ENCODE results near the gene KRTAP10-1. TPM values are rescaled to one million over a fixed set of nuclear protein-coding genes. Genes with fewer than 3 reads are reported as not detected.

The KRTAP10-1 gene
- total and polyA plus RNA-seq, 2 experiments from 2014 or later, result not detected

DNA sequence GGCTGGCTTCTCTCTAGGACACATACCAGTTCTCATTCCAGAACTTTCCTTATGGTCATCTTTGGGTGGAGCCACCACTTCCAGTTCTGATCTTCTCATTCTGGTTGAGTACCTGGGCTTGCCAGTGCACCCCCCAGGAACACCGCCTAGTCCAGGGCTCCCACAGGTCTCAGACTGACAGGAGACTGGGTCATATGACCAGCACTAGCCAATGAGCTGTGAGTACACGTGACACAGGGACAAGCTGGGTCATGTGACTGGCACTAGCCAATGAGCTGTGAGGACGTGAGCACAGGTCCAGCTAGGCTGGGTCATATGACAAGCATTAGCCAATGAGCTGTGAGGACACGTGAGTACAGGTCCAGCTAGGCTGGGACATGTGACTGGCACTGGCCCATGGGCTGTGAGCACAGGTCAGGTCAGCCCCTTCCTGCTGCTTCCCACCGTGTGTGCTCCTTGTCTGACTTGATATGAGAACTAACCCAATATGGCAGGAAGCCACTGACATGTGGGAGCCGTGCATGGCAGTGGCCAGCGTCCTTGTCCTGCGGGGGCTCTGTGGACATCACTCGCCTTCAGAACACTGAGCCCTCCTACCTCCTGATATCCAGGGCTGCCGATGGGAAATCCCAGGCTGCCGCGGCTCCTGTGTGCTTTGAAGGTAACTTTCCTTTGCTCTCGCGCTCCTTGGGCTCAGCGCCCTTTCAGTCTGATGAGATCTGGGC lies 22.7 kb downstream of the KRTAP10-1 start:
- no peaks in the 10 kb centered on the region for H3F3A ChIP-seq (ENCODE audit: insufficient read depth)
- DNase-seq, result peak; percentile 28
- H3K9ac ChIP-seq, result no peak overlapping the region
- no peaks in the 10 kb centered on the region for H3K36me3 ChIP-seq (ENCODE audit: low read depth)
- H3K4me2 ChIP-seq (ENCODE audit: unreplicated experiment), result no peak overlapping the region
- in situ Hi-C loops (cut with MboI), result loop anchor here (10.0 to 25.0 kb wide), 2 partner anchors 277 to 420 kb away; partner anchors contain the start of gene SLX9
- H4K20me1 ChIP-seq (ENCODE audit: insufficient read depth), result no peaks in the 10 kb centered on the region
- no peaks in the 10 kb centered on the region for H3K9me3 ChIP-seq (ENCODE audit: low read depth)
- no peaks in the 10 kb centered on the region for H3K9me2 ChIP-seq (ENCODE audit: insufficient read depth)
- H3K79me2 ChIP-seq (ENCODE audit: insufficient read depth), result no peaks in the 10 kb centered on the region
- 46 to 51% methylated on average over 15 of the region's 15 CpGs for WGBS, 2 experiments (ENCODE audit: low coverage in 1 of 2, low lambda C conversion rate in 2 of 2, missing lambda C conversion rate in 2 of 2)
- H2AFZ ChIP-seq, result no peak overlapping the region
- H3K27ac ChIP-seq, result no peak overlapping the region
- H3K27me3 ChIP-seq (replicated peaks; ENCODE audit: insufficient read depth), result peaks cover 7% of the 10 kb centered on the region; the same call in 1 of the 2 replicates
- no peak for TF ChIP-seq EZH2 (IDR thresholded peaks at IDR 0.05; ENCODE audit: insufficient read depth, poor library complexity, severe bottlenecking)
- TF ChIP-seq EZH2phosphoT487 (IDR thresholded peaks at IDR 0.05; ENCODE audit: insufficient read depth, low read depth), result no peak
- H3K4me3 ChIP-seq, result no peak overlapping the region
- H3K4me1 ChIP-seq (ENCODE audit: insufficient read depth), result no peaks in the 10 kb centered on the region

DNA sequence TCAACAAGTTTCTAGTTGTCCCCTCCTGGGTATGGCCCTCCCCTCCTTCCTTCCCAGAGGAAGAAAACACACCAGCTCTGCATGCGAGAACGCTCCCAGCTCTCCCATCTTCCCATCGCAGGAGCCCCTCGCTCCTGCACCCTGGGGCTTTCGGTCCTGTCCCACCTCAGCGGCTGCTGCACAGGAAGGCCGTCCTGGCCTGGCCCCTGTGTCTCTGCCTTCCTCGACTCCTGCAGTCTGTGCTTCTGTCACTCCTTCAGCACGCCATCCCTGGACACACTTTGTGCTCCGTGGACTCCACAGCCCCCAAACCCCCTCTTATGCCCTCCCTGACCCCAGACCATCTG lies 23.2 kb downstream of the KRTAP10-1 start:
- no peak overlapping the region for H3K9ac ChIP-seq
- in situ Hi-C loops (cut with MboI), result loop anchor here (10.0 to 25.0 kb wide), 2 partner anchors 278 to 420 kb away; partner anchors contain the start of gene SLX9
- H3F3A ChIP-seq (ENCODE audit: insufficient read depth), result no peaks in the 10 kb centered on the region
- H3K4me1 ChIP-seq (ENCODE audit: insufficient read depth), result no peaks in the 10 kb centered on the region
- 53 to 60% methylated on average over 8 to 10 of the region's 10 CpGs for WGBS, 2 experiments (ENCODE audit: low coverage in 1 of 2, low lambda C conversion rate in 2 of 2, missing lambda C conversion rate in 2 of 2)
- H3K9me2 ChIP-seq (ENCODE audit: insufficient read depth), result no peaks in the 10 kb centered on the region
- H3K27ac ChIP-seq, result no peak overlapping the region
- no peak overlapping the region for H2AFZ ChIP-seq
- no peak overlapping the region for H3K4me3 ChIP-seq
- H3K79me2 ChIP-seq (ENCODE audit: insufficient read depth), result no peaks in the 10 kb centered on the region
- no peaks in the 10 kb centered on the region for H4K20me1 ChIP-seq (ENCODE audit: insufficient read depth)
- TF ChIP-seq EZH2phosphoT487 (IDR thresholded peaks at IDR 0.05; ENCODE audit: insufficient read depth, low read depth), result no peak
- no peak for TF ChIP-seq EZH2 (IDR thresholded peaks at IDR 0.05; ENCODE audit: insufficient read depth, poor library complexity, severe bottlenecking)
- no peaks in the 10 kb centered on the region for H3K36me3 ChIP-seq (ENCODE audit: low read depth)
- peaks cover 7% of the 10 kb centered on the region; the same call in 1 of the 2 replicates for H3K27me3 ChIP-seq (replicated peaks; ENCODE audit: insufficient read depth)
- no peak for DNase-seq
- H3K9me3 ChIP-seq (ENCODE audit: low read depth), result no peaks in the 10 kb centered on the region
- no peak overlapping the region for H3K4me2 ChIP-seq (ENCODE audit: unreplicated experiment)

DNA sequence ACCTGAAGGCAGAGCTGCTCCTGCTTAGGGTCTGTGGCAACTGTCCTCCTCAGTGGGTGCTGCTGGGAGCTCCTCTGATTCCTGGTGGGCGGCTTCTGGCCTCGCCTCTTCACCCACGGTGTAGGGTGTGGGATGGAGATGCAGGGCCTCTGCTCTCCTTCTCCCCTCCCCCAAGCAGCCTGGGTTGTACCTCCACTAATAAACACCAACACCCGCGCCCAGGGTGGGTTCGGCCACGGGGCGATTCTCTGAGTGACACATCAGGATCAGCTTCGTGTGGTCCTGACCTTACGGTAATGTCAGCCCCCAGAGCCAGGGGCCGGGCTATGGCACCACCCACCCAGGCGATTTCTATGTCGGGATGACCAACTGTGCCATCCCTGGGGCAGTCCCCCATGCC lies 23.7 kb downstream of the KRTAP10-1 start:
- Histone ChIP-seq H3K27me3 (replicated peaks; ENCODE audit: insufficient read depth) (peaks cover 7% of the 10 kb centered on the region; the same call in 1 of the 2 replicates), H3F3A (ENCODE audit: insufficient read depth) (no peaks in the 10 kb centered on the region), H4K20me1 (ENCODE audit: insufficient read depth) (no peaks in the 10 kb centered on the region), H3K4me2 (ENCODE audit: unreplicated experiment) (no peak overlapping the region), H2AFZ (no peak overlapping the region), H3K9ac (no peak overlapping the region), H3K27ac (no peak overlapping the region), H3K9me3 (ENCODE audit: low read depth) (no peaks in the 10 kb centered on the region), H3K36me3 (ENCODE audit: low read depth) (no peaks in the 10 kb centered on the region), H3K4me1 (ENCODE audit: insufficient read depth) (no peaks in the 10 kb centered on the region), H3K9me2 (ENCODE audit: insufficient read depth) (no peaks in the 10 kb centered on the region), H3K4me3 (no peak overlapping the region), H3K79me2 (ENCODE audit: insufficient read depth) (no peaks in the 10 kb centered on the region)
- in situ Hi-C loops (cut with MboI), result loop anchor here (10.0 to 25.0 kb wide), 2 partner anchors 278 to 421 kb away; partner anchors contain the start of gene SLX9
- 63 to 74% methylated on average over 13 of the region's 13 CpGs for WGBS, 2 experiments (ENCODE audit: low coverage in 1 of 2, low lambda C conversion rate in 2 of 2, missing lambda C conversion rate in 2 of 2)
- TF ChIP-seq EZH2phosphoT487 (IDR thresholded peaks at IDR 0.05; ENCODE audit: insufficient read depth, low read depth) (no peak), EZH2 (IDR thresholded peaks at IDR 0.05; ENCODE audit: insufficient read depth, poor library complexity, severe bottlenecking) (no peak)
- DNase-seq, result no peak

DNA sequence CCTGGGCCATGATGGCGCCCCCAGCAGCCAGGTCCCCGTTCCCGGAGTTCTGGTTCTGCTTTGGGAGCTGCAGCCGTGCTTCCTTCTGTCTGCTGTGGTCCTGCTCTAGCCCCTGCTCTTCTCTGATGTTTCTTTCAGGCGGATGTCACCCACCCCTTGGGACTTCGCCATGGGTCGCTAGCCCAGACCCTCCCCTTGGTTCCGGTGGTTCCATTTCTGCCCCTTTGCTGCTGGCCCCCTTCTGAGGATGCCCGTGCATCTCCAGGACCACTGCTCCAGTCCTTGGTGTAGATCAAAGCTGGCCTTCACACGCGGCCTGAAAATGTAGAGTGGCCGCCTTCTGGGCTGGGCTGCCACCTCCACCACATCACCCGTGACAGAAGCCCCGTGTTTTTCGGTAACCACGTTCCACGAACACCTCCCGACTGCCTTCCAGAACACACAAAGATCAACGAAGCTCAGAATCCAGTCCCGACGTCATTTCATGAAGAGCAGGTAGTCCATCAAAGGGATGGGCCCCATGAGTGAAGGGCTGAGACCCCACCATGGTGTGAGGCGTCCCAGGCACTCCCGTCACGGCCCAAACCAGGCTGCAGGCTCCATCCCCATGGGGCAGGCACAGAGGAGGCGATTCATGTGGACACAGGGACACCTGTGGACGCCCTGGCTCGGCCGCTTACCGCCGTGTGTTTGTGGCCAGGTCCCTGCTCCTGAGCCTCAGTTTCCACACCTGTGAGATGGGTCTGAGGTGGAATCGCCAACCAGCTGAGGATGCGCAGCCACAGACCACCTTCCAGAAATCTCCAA lies 24.4 kb downstream of the KRTAP10-1 start:
- Histone ChIP-seq H3K9me2 (ENCODE audit: insufficient read depth) (no peaks in the 10 kb centered on the region), H3K27ac (no peak overlapping the region), H3K9ac (no peak overlapping the region), H3K4me3 (no peak overlapping the region), H3K9me3 (ENCODE audit: low read depth) (no peaks in the 10 kb centered on the region), H3K36me3 (ENCODE audit: low read depth) (no peaks in the 10 kb centered on the region), H3K27me3 (replicated peaks; ENCODE audit: insufficient read depth) (peaks cover 7% of the 10 kb centered on the region; the same call in 1 of the 2 replicates), H3K4me2 (ENCODE audit: unreplicated experiment) (no peak overlapping the region), H3K4me1 (ENCODE audit: insufficient read depth) (no peaks in the 10 kb centered on the region), H4K20me1 (ENCODE audit: insufficient read depth) (no peaks in the 10 kb centered on the region), H3F3A (ENCODE audit: insufficient read depth) (no peaks in the 10 kb centered on the region), H3K79me2 (ENCODE audit: insufficient read depth) (no peaks in the 10 kb centered on the region), H2AFZ (no peak overlapping the region)
- 55 to 56% methylated on average over 32 of the region's 32 CpGs for WGBS, 2 experiments (ENCODE audit: low coverage in 1 of 2, low lambda C conversion rate in 2 of 2, missing lambda C conversion rate in 2 of 2)
- in situ Hi-C loops (cut with MboI), result loop anchor here (10.0 to 25.0 kb wide), 2 partner anchors 279 to 422 kb away; partner anchors contain the start of gene SLX9
- no peak for DNase-seq
- TF ChIP-seq EZH2phosphoT487 (IDR thresholded peaks at IDR 0.05; ENCODE audit: insufficient read depth, low read depth), result no peak
- TF ChIP-seq EZH2 (IDR thresholded peaks at IDR 0.05; ENCODE audit: insufficient read depth, poor library complexity, severe bottlenecking), result no peak
